GM19099 (cell line): ENCODE measurements around the gene WASF3.

ENCODE experiments used
- POLR2A ChIP-seq: IDR thresholded peaks from 3 replicates; pipeline ENCODE4 v1.6.1; 2011; ENCODE audit warnings: low read depth; ENCODE audit not compliant: insufficient read length; ENCODE audit errors: extremely low read depth

Gene WASF3

GRCh38 chr13:26561651-26562511 lies 4.4 kb downstream of the WASF3 start:
- no peak for TF ChIP-seq POLR2A

DNA sequence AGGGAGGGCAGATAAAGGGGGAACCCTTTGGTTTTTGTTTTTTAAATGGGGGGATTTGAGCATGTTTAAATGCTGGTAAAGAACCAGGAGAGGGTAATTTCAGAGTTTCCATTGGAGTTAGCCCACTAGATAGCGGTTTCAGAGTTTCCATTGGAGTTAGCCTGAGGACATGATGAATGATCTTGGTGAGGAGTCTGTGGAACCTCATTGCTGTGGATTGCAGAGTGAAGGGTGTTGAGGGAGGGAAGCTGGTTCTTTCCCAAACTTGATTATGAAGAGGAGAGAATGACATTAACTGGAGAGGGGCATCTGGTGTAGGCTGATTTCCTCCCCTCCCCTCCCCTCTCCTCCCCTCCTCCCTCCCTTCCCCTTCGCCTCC lies 5.0 kb downstream of the WASF3 start:
- no peak for TF ChIP-seq POLR2A

DNA sequence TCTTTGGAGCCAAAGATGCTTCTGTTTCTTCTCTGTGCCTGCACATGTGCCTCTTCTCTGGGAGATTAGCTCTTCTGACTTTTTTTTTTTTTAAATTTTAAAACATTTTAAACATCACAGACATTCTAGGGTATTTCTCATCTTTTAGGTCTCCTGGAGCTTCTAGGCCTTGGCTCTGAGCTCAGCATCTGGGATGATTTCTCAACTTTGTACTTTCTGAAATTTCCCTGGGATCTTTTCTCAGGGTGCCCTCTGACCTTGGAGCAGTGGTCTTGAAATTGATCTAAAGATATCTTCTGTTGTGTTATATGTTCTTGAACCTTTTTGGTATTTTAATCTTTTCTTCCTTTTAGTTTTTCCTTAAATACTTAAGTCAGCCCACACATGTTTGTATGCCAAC lies 6.2 kb downstream of the WASF3 start:
- TF ChIP-seq POLR2A: no peak

- TF ChIP-seq POLR2A: no peak
These were observed 10.8 kb downstream of the WASF3 start for GRCh38 chr13:26568132-26568815.

- TF ChIP-seq POLR2A: no peak
These were observed 14.0 kb downstream of the WASF3 start for GRCh38 chr13:26571518-26571917.

- no peak for TF ChIP-seq POLR2A
These were observed 17.8 kb downstream of the WASF3 start for GRCh38 chr13:26575244-26575643.

GRCh38 chr13:26579580-26579979 lies 22.1 kb downstream of the WASF3 start:
- no peak for TF ChIP-seq POLR2A

DNA sequence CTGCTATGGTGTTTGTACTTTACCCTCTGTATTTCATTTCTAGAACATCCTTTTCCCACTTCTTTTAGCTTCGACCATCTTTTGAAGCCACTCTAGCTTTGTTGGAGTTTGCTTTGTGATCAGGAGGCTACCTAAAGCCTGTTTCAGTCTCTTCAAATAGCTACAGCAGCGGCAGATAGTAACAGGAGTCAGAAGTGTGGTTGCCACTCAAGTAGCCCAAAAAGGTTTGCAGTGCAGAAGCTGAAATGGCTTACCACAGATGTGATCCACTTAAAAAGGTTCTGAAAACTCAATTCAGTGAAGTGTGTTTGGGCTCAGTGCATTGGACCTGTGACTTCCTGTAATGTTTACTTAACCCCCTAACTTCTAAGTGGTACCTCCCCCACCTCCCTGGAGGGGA lies 26.2 kb downstream of the WASF3 start:
- no peak for TF ChIP-seq POLR2A

- TF ChIP-seq POLR2A: no peak
These were observed 27.2 kb downstream of the WASF3 start for GRCh38 chr13:26584713-26585112.

GRCh38 chr13:26585136-26585535 lies 27.7 kb downstream of the WASF3 start:
- TF ChIP-seq POLR2A: no peak

DNA sequence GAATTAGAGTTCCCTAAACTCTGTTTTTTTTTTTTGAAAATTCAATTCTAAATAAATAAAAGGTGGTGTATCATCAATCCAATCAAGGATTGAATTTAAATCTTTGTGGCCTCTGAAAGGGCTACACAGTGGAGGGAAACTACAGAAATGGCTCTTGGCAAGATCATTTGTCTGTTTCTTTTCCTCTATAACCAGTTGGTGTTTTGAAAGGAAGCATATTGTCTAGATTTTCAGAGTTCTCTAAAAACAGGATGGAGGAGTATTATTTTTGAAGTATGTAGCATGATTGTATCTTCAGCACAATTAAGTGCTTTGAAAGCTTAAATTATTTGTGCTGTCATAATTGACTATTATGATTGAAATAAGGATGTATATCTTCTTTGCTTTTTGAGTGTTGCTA lies 29.8 kb downstream of the WASF3 start:
- TF ChIP-seq POLR2A: no peak

- no peak for TF ChIP-seq POLR2A
These were observed 31.7 kb downstream of the WASF3 start for GRCh38 chr13:26589226-26589625.

DNA sequence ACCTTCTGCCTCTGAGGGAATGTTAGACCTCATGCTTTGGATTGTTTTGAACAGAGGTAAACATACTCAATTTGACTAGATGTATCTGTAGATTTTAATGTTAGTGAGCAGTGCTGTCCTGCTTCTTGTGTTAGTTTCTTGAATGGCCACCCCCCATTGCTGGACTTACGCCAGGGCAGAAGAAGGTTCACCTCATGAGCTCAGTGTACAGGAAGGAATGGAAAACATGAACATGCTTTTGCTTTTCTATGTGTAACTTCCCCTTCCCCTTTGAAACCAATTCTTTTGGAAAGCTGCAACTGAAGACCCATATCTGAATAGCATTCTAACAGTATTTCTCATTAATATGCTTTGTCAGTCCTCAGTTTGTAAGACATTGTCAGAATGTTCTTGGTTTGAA lies 32.3 kb downstream of the WASF3 start:
- TF ChIP-seq POLR2A: no peak

- no peak for TF ChIP-seq POLR2A
These were observed 32.9 kb downstream of the WASF3 start for GRCh38 chr13:26590379-26590778.

GRCh38 chr13:26590951-26591350 lies 33.5 kb downstream of the WASF3 start:
- no peak for TF ChIP-seq POLR2A

GRCh38 chr13:26591672-26592071 lies 34.2 kb downstream of the WASF3 start:
- no peak for TF ChIP-seq POLR2A
